ENCODE results near the gene IGFBP4.

IGFBP4 gene

GRCh38 chr17:40457369-40457768 lies 14.1 kb downstream of the IGFBP4 start:
- H3K27ac Mint-ChIP-seq = no peak overlapping the region
- no peak for ATAC-seq
- H3K9me3 Mint-ChIP-seq = no peaks in the 10 kb centered on the region
- no peak overlapping the region for H3K4me3 Mint-ChIP-seq
- no peaks in the 10 kb centered on the region for H3K27me3 Mint-ChIP-seq
- peaks cover 5% of the 10 kb centered on the region for H3K4me1 Mint-ChIP-seq
- no peaks in the 10 kb centered on the region for H3K36me3 Mint-ChIP-seq (ENCODE audit: low read depth)
- DNase-seq = no peak

DNA sequence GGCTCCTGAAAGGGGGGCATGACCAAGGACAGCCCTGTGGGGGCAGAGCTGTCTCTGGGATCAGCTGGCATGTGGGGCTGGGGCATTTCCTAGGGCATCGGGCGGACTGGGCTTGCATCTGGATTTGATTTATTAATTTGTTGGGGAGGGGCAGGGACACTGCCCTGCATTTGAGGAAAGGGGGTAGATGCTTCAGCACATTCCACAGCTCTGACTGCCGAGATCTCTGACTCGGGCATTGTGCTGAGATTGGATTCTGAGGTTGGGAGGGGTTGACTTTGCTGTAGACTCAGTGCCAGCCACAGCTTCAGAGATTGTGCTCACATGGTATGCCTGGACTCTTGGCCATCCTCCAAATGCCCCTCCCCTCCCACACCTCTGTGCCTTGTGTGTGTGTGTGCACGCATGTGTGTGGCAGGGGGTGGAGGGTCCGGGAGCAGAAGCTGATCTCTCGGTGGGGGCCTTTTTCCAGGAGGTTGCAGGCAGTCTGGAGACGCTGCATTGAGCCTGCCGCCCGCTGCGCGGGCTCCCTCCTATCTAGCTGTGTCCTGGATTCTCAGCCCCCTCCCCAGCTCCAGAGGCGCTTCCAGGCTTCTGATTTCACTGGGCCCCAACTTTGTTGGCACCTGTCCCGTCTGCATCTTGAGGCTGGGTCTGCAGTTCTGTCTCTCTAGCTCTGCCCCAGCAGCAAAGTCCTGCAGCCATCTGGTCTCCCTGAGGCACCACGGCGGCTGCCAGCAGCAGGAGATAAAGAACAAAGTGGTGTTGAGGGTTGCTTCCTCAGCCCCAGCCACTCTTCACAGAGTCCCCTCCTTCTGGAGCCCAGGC lies 14.9 kb downstream of the IGFBP4 start:
- H3K4me3 Mint-ChIP-seq = no peak overlapping the region
- ATAC-seq (no peak), DNase-seq (no peak)
- no peaks in the 10 kb centered on the region for H3K36me3 Mint-ChIP-seq (ENCODE audit: low read depth)
- no peaks in the 10 kb centered on the region for H3K9me3 Mint-ChIP-seq
- no peaks in the 10 kb centered on the region for H3K27me3 Mint-ChIP-seq
- H3K4me1 Mint-ChIP-seq = no peaks in the 10 kb centered on the region
- no peak overlapping the region for H3K27ac Mint-ChIP-seq

DNA sequence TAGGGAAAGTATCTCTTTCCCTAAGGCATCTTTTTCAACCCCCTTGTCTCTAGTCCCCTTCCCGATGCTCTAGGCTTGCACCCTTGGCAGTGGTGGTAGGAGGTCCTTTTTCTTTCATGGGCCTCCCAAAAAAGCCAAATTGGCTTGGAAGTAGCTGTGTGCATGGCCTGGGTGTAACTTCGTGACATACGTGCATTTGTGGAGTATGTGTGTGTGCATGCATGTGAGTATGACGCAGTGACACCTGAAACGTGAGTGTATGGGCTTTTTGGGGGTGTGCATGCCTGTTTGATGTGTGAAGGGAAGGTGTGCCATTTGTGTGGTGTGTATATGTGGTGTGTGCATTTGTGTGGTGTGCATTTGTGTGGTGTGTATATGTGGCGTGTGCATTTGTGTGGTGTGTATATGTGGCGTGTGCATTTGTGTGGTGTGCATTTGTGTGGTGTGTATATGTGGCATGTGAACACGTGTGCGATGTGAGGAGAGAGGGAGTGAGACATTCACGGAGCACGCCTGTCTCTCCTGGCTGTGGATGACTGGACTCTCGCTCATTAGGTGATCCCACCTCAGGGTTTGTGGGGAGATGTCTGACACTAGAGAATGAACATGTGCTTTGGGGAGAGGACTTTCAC lies 15.7 kb downstream of the IGFBP4 start:
- DNase-seq = no peak
- no peaks in the 10 kb centered on the region for H3K36me3 Mint-ChIP-seq (ENCODE audit: low read depth)
- no peaks in the 10 kb centered on the region for H3K4me1 Mint-ChIP-seq
- H3K4me3 Mint-ChIP-seq = no peak overlapping the region
- no peaks in the 10 kb centered on the region for H3K9me3 Mint-ChIP-seq
- ATAC-seq = no peak
- no peaks in the 10 kb centered on the region for H3K27me3 Mint-ChIP-seq
- no peak overlapping the region for H3K27ac Mint-ChIP-seq

GRCh38 chr17:40459636-40460603 lies 16.7 kb downstream of the IGFBP4 start:
- no peak for DNase-seq
- no peaks in the 10 kb centered on the region for H3K36me3 Mint-ChIP-seq (ENCODE audit: low read depth)
- no peak overlapping the region for H3K27ac Mint-ChIP-seq

GRCh38 chr17:40460604-40460967 lies 17.3 kb downstream of the IGFBP4 start:
- ATAC-seq = no peak
- no peak for DNase-seq
- Mint-ChIP-seq H3K27ac (no peak overlapping the region), H3K36me3 (ENCODE audit: low read depth) (no peaks in the 10 kb centered on the region), H3K4me1 (no peaks in the 10 kb centered on the region), H3K9me3 (no peaks in the 10 kb centered on the region), H3K27me3 (no peaks in the 10 kb centered on the region), H3K4me3 (no peak overlapping the region)

More at GRCh38 chr17:40459636-40460603, 16.7 kb downstream of the IGFBP4 start:
- no peak for ATAC-seq
- Mint-ChIP-seq H3K27me3 (no peaks in the 10 kb centered on the region), H3K4me3 (no peak overlapping the region), H3K4me1 (no peaks in the 10 kb centered on the region), H3K9me3 (no peaks in the 10 kb centered on the region)

DNA sequence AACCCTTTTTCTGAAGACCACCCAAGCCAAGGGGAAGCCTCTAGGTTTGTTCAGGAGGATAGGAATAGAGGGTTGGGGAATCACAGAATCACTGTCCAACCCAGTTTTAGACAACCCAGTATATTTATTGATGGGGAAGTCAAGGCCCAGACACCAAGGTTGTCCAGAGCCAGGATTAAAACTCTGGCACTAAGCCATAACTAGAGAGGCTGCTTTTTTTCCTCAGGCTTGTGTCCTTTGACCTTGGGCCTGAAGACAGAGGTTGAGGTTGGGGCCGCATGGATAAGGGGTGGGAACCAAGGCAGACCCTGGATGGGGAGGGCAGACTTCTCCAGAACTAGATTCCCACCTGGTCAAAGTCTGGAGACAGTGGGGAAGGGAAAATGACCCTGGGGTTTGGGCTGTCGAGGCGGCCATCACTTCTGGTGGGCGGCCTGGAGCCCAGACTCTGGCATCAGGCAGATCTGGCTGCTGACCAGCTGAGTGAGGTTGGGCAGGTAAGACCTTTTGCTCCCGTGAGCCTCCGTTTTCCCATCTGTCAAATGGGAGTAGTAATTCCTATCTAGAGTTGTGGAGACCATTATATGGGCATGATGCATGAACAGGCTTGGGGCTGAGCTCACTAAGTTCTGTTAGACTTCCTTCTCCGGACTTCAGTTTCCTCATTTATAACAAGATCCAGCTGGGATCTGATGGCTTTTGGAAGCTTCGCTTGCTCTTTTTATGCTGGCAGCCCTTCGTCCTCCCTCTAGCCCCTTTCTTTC lies 17.9 kb downstream of the IGFBP4 start:
- ATAC-seq (no peak), DNase-seq (no peak)
- no peaks in the 10 kb centered on the region for H3K36me3 Mint-ChIP-seq (ENCODE audit: low read depth)
- H3K27me3 Mint-ChIP-seq = peaks cover 3% of the 10 kb centered on the region
- no peak overlapping the region for H3K4me3 Mint-ChIP-seq
- no peaks in the 10 kb centered on the region for H3K4me1 Mint-ChIP-seq
- no peaks in the 10 kb centered on the region for H3K9me3 Mint-ChIP-seq
- no peak overlapping the region for H3K27ac Mint-ChIP-seq

- ATAC-seq = no peak
- Mint-ChIP-seq H3K27me3 (peaks cover 4% of the 10 kb centered on the region), H3K9me3 (no peaks in the 10 kb centered on the region), H3K27ac (no peak overlapping the region), H3K4me3 (no peak overlapping the region), H3K4me1 (no peaks in the 10 kb centered on the region), H3K36me3 (ENCODE audit: low read depth) (no peaks in the 10 kb centered on the region)
- DNase-seq = no peak
Observed at GRCh38 chr17:40461732-40462342, 18.6 kb downstream of the IGFBP4 start.

DNA sequence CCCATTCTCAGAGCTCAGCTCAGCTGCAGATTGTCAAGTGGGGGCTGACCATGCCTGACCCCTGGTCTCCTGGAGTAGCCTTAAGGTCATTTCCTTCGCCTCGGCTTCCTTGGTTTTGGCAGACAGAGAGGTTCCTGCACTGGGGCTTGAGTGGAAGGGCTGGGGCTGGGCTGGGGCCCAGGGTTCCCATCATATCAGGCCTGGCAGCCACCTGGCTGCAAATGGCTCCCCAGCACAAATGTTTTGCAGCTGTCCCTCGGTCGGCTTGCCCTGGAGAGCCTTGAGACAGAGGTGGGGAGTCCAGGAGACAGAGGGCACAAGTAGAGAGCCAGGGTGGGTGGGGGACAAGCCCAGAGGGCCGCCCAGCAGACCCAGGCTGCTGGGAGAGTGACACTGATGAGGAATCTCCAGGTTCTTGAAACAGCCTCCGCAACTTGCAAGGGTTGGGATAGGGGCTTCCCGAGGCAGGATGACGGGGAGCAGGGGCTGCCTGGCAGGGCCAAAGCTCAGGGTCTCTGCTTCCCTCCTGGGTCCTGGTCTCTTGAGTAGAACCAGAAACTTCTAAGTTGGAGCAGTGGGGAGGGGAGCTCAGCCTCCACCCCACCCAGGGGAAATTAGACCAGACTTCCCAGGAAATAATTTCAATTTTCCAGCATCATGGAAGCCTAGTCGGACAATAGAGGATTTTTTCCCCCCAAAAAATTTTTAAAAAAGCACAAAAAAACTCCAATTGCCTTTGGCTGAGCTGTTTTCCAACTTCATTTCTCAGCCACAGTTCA lies 19.3 kb downstream of the IGFBP4 start:
- no peak for ATAC-seq
- Mint-ChIP-seq H3K27me3 (peaks cover 5% of the 10 kb centered on the region), H3K36me3 (ENCODE audit: low read depth) (no peaks in the 10 kb centered on the region), H3K4me1 (no peaks in the 10 kb centered on the region), H3K9me3 (no peaks in the 10 kb centered on the region), H3K4me3 (no peak overlapping the region), H3K27ac (no peak overlapping the region)
- no peak for DNase-seq

DNA sequence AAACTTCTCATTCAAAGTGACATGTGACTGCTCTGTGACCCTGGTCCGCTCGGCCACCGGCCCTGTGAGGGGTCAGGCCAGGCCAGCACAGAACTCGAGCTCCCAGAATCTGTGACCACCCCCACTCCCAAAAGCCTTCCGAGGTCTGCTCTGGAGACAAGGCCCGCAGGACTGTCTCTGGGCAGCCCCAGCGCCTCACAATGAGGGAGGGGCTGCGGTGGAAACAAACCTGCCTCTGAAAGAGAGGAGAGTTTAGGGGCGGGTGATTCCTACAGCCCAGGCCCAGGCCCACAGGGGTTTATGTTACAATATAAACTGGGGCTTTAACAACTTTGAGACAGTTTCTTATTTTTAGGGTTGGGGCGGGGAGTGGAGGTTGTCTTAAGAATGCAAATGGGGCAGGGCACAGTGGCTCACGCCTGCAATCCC lies 19.9 kb downstream of the IGFBP4 start:
- ATAC-seq (no peak), DNase-seq (no peak)
- Mint-ChIP-seq H3K4me1 (no peaks in the 10 kb centered on the region), H3K9me3 (no peaks in the 10 kb centered on the region), H3K27ac (no peak overlapping the region), H3K27me3 (peaks cover 5% of the 10 kb centered on the region), H3K4me3 (no peak overlapping the region), H3K36me3 (ENCODE audit: low read depth) (no peaks in the 10 kb centered on the region)

- ATAC-seq (peak; percentile 15), DNase-seq (no peak)
- H3K4me3 Mint-ChIP-seq = no peak overlapping the region
- H3K27ac Mint-ChIP-seq = no peak overlapping the region
- peaks cover 5% of the 10 kb centered on the region for H3K27me3 Mint-ChIP-seq
- H3K36me3 Mint-ChIP-seq (ENCODE audit: low read depth) = no peaks in the 10 kb centered on the region
- no peaks in the 10 kb centered on the region for H3K9me3 Mint-ChIP-seq
- no peaks in the 10 kb centered on the region for H3K4me1 Mint-ChIP-seq
Observed at GRCh38 chr17:40464392-40464855, 21.2 kb downstream of the IGFBP4 start.

- no peak for DNase-seq
- Mint-ChIP-seq H3K27me3 (peaks cover 5% of the 10 kb centered on the region), H3K36me3 (ENCODE audit: low read depth) (no peaks in the 10 kb centered on the region), H3K9me3 (no peaks in the 10 kb centered on the region), H3K27ac (no peak overlapping the region), H3K4me1 (no peaks in the 10 kb centered on the region), H3K4me3 (no peak overlapping the region)
- no peak for ATAC-seq
Observed at GRCh38 chr17:40466298-40466971, 23.2 kb downstream of the IGFBP4 start.

GRCh38 chr17:40467281-40467867 lies 24.1 kb downstream of the IGFBP4 start:
- H3K27ac Mint-ChIP-seq = no peak overlapping the region
- peaks cover 5% of the 10 kb centered on the region for H3K27me3 Mint-ChIP-seq
- no peak overlapping the region for H3K4me3 Mint-ChIP-seq
- H3K4me1 Mint-ChIP-seq = no peaks in the 10 kb centered on the region
- DNase-seq = no peak
- no peaks in the 10 kb centered on the region for H3K36me3 Mint-ChIP-seq (ENCODE audit: low read depth)
- no peaks in the 10 kb centered on the region for H3K9me3 Mint-ChIP-seq
- ATAC-seq = no peak

Measured in activated naive CD8-positive, alpha-beta T cell treated with anti-CD3 and anti-CD28 coated beads, Interleukin-2, amount 50 U/mL, for 24 hours (primary cell).